Spinal cord (tissue), 10 donors: ENCODE results near the gene PHYH. TPM values are rescaled to one million over a fixed set of nuclear protein-coding genes. Genes with fewer than 3 reads are reported as not detected.
"Not testable (repeated sequence)": the region's sequence is repeated elsewhere in the genome, so short reads cannot be mapped to it uniquely, and the experiment has no call there.

Experiments used
- DNase-seq, 6 donors: peaks; one replicate each; pipeline versions ENCODE4 v3.0.0 to v3.0.0-alpha.2; 2013 to 2015; ENCODE audit warnings: low spot score in 6 of 6, low read depth in 4 of 6
- H3K27ac ChIP-seq: one replicate; pipeline ENCODE4 v1.5.1; 2013; ENCODE audit warnings: low read depth, low read length, control low read depth
- H3K27me3 ChIP-seq: one replicate; pipeline ENCODE4 v1.6.1; 2013; ENCODE audit warnings: low read length; ENCODE audit not compliant: control insufficient read depth, insufficient read depth
- H3K36me3 ChIP-seq: one replicate; pipeline ENCODE4 v1.6.1; 2013; ENCODE audit warnings: low read length; ENCODE audit not compliant: control insufficient read depth, insufficient read depth
- H3K4me1 ChIP-seq: one replicate; pipeline ENCODE4 v1.6.1; 2013; ENCODE audit warnings: low read length; ENCODE audit not compliant: control insufficient read depth, insufficient read depth
- H3K4me3 ChIP-seq: one replicate; pipeline ENCODE4 v1.5.1; 2013; ENCODE audit warnings: low read depth, low read length, control low read depth
- H3K9me3 ChIP-seq: one replicate; pipeline ENCODE4 v1.6.1; 2013; ENCODE audit warnings: low read length; ENCODE audit not compliant: control insufficient read depth, insufficient read depth
- WGBS: methylation state at CpG from one replicate; pipeline ENCODE4 v1.1.5; 2013; ENCODE audit warnings: missing lambda C conversion rate; ENCODE audit not compliant: insufficient coverage; 5-methylcytosine and 5-hydroxymethylcytosine counted together
- polyA plus RNA-seq, 2 donors: library from polyadenylated mRNA; unstranded; fragments of 120-200 nt; gene quantifications; one replicate each; pipeline ENCODE4 v1.2.1, GENCODE V29; 2013; ENCODE audit not compliant: insufficient read length in 2 of 2
- total RNA-seq, 2 donors: library from RNA; depleted of rRNA in 1 of 2; stranded (reverse); fragments of 120-200 nt in 1 of 2; fragments of >200 nt in 1 of 2; gene quantifications; one replicate each; pipeline versions ENCODE4 v1.2.3 to v1.2.4, GENCODE V29; 2013 to 2014
- donor health status: healthy.

Gene PHYH
- total and polyA plus RNA-seq, 4 donors, result 23.1 to 35.9 (median 31.3) TPM

DNA sequence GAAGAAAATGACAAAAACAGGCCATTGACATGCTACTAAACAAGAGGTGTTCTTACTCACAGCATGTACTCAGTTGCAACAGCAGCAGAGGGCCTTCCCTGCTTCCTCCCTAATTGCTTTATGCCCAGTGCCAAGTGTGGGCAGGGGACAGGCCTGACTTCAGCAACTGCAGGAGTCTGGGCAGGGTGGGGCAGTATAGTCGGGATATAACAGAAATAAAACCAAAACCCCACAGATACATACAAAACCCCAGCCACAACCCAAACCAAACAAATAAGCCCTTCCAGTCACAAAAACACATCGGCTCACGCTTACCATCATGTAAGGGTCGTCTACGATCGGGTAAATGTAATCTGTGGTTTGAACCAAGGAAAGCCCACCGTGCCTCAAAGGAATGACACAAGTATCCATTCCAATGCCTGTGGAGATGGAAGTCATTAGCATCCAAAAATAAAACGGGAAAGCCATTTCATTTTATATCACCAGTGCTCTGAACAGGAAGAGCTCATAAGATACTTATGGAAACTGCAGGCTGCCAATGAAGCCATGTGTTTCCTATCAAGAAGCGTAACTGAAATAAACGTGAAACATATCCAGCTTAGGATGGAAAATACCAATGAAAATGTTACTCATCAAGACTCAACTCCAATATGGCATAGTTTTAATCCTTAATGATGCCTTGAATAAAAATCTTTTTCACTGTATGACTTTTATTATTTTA is 38.7 kb upstream of the PHYH start:
- no peaks in the 10 kb centered on the region for H3K27me3 ChIP-seq
- no peaks in the 10 kb centered on the region for H3K4me1 ChIP-seq
- no peaks in the 10 kb centered on the region for H3K9me3 ChIP-seq
- 82% methylated on average over 7 of the region's 10 CpGs for WGBS
- DNase-seq, result peak in 3 of 6 donors; percentile 7 to 82 (median 63)
- H3K27ac ChIP-seq, result no peak overlapping the region
- H3K36me3 ChIP-seq, result peaks cover 39% of the 10 kb centered on the region
- H3K4me3 ChIP-seq, result no peak overlapping the region

GRCh38 chr10:13337827-13338196 is 37.9 kb upstream of the PHYH start:
- DNase-seq, result no peak
- Histone ChIP-seq H3K36me3 (peaks cover 44% of the 10 kb centered on the region), H3K9me3 (no peaks in the 10 kb centered on the region), H3K27me3 (no peaks in the 10 kb centered on the region), H3K27ac (no peak overlapping the region), H3K4me1 (no peaks in the 10 kb centered on the region), H3K4me3 (no peak overlapping the region)
- 100% methylated on average over 1 of the region's 6 CpGs for WGBS

DNA sequence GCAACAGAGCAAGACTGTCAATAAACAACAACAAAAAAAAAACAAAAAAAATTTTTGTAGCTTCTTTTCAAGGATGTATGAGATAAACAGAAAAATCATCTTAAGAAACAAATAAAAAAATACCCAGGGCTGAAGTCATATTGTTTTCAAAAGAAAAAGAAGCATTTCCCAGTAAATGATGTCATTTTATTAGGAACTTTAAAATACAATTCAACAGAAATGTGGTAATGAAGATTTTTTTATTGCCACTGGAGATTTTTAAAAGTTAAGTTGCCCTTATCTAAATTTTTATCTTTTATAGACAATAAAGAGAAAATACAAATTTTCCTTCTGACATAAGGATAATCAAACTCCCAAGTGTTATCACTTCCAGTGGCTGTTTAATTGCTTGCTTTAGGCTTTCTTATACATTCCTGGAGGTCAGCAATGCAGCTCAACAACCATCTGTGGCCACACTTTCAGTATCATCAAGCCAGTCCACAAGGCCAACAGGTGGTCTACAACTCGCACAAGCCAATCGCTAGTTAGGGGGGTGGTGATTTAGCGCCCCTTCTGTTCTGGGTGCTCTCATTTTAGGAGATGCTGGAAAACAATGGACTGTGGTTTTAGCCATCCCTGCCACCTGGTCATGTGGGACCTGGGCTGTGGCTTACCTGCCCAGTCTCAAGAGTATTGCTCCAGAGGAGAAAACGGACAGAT is 37.4 kb upstream of the PHYH start:
- H3K4me3 ChIP-seq, result no peak overlapping the region
- H3K27me3 ChIP-seq, result no peaks in the 10 kb centered on the region
- no peaks in the 10 kb centered on the region for H3K9me3 ChIP-seq
- no peak for DNase-seq
- peaks cover 42% of the 10 kb centered on the region for H3K36me3 ChIP-seq
- 88% methylated on average over 2 of the region's 4 CpGs for WGBS
- H3K4me1 ChIP-seq, result no peaks in the 10 kb centered on the region
- no peak overlapping the region for H3K27ac ChIP-seq

DNA sequence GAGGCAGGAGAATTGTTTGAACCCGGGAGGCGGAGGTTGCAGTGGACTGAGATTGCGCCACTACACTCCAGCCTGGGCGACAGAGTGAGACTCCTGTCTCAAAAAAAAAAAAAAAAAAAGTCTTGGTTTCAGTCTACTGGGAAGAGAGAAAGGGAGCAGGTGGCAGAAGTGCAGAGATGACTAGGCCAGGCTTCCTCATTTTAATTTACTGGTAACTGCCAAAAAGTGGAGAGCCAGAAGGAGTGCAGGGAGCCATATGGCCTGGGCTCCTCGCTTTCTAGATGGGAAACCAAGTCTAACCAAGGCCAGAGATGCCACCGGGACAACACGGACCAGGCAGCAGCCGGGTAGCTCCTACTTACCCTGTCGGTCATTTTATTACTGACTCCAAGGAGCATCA is 36.0 kb upstream of the PHYH start:
- Histone ChIP-seq H3K36me3 (peaks cover 46% of the 10 kb centered on the region), H3K4me3 (no peak overlapping the region), H3K27ac (no peak overlapping the region), H3K27me3 (no peaks in the 10 kb centered on the region), H3K4me1 (no peaks in the 10 kb centered on the region), H3K9me3 (no peaks in the 10 kb centered on the region)
- 94% methylated on average over 7 of the region's 9 CpGs for WGBS
- peak in 1 of 6 donors; percentile 73 for DNase-seq

GRCh38 chr10:13334556-13334955 is 34.7 kb upstream of the PHYH start:
- DNase-seq, result no peak
- H3K27ac ChIP-seq, result no peak overlapping the region

GRCh38 chr10:13331646-13332045 is 31.8 kb upstream of the PHYH start:
- Histone ChIP-seq H3K27ac (no peak overlapping the region), H3K9me3 (no peaks in the 10 kb centered on the region), H3K27me3 (no peaks in the 10 kb centered on the region), H3K4me3 (no peak overlapping the region), H3K4me1 (no peaks in the 10 kb centered on the region), H3K36me3 (peaks cover 60% of the 10 kb centered on the region)
- WGBS, result 90% methylated on average over 2 of the region's 5 CpGs
- no peak for DNase-seq

More at GRCh38 chr10:13334556-13334955, 34.7 kb upstream of the PHYH start:
- H3K4me1 ChIP-seq, result no peaks in the 10 kb centered on the region
- no peak overlapping the region for H3K4me3 ChIP-seq
- H3K36me3 ChIP-seq, result peaks cover 52% of the 10 kb centered on the region
- WGBS, result no CpG with 5 or more reads among the region's 2 CpGs
- H3K9me3 ChIP-seq, result no peaks in the 10 kb centered on the region
- no peaks in the 10 kb centered on the region for H3K27me3 ChIP-seq

DNA sequence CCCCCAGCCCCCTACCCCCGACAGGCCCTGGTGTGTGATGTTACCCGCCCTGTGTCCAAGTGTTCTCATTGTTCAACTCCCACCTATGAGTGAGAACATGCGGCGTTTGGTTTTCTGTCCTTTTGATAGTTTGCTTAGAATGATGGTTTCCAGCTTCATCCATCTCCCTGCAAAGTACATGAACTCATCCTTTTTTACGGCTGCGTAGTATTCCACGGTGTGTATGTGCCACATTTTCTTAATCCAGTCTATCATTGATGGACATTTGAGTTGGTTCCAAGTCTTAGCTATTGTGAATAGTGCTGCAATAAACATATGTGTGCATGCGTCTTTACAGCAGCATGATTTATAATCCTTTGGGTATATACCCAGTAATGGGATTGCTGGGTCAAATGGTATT is 31.1 kb upstream of the PHYH start:
- H3K27ac ChIP-seq, H3K4me3 ChIP-seq, H3K4me1 ChIP-seq, H3K27me3 ChIP-seq, DNase-seq, H3K9me3 ChIP-seq: not testable (repeated sequence)
- H3K36me3 ChIP-seq, result peaks cover 61% of the 10 kb centered on the region
- no CpG with 5 or more reads among the region's 8 CpGs for WGBS

DNA sequence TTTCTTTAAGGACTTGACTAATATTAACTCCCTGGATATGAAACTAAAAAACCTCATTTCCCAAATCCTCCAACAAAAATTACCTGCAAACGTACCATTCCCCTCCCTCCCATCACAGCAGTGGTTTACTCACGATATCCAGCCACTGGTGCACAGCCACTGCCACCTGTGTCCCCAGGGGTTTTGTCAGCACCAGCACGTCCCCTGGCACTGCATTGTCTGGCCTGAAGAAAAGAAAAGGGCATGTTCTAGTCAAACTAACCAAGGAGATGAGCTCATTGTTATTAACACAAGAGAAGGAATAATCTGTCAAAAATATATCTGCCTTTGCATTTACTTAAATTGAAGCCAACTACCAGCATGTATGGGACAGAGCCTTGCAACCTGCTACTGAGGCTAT is 29.7 kb upstream of the PHYH start:
- Histone ChIP-seq H3K9me3 (no peaks in the 10 kb centered on the region), H3K4me3 (no peak overlapping the region), H3K27ac (no peak overlapping the region), H3K36me3 (peaks cover 54% of the 10 kb centered on the region), H3K27me3 (no peaks in the 10 kb centered on the region), H3K4me1 (no peaks in the 10 kb centered on the region)
- 71% methylated on average over 2 of the region's 3 CpGs for WGBS
- no peak for DNase-seq

GRCh38 chr10:13328613-13329012 is 28.7 kb upstream of the PHYH start:
- no peaks in the 10 kb centered on the region for H3K9me3 ChIP-seq
- no peaks in the 10 kb centered on the region for H3K4me1 ChIP-seq
- H3K36me3 ChIP-seq, result peaks cover 50% of the 10 kb centered on the region
- no CpG with 5 or more reads among the region's 10 CpGs for WGBS
- H3K27me3 ChIP-seq, result no peaks in the 10 kb centered on the region
- H3K4me3 ChIP-seq, result no peak overlapping the region
- no peak for DNase-seq
- H3K27ac ChIP-seq, result no peak overlapping the region

DNA sequence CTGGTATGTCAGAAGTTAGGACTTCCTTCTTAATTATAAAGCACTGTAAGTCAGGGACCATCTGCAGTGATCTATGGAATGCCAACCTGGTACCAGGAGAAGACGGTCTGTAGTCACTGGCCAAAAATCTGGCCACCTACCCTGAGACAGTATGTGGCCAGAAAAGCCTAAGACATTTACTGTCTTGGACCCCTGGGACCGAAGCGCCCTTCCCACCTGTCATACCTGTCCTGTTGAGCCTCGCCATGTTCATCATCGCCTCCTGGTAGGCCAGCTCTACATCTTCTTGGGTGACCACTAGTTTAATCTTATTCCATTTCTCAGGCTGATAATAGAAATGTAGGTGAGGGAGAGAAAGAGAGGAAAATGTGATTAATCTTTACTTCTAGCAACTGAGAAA is 28.3 kb upstream of the PHYH start:
- no peak for DNase-seq
- Histone ChIP-seq H3K9me3 (no peaks in the 10 kb centered on the region), H3K27ac (no peak overlapping the region), H3K4me1 (no peaks in the 10 kb centered on the region), H3K36me3 (peaks cover 48% of the 10 kb centered on the region), H3K27me3 (no peaks in the 10 kb centered on the region), H3K4me3 (no peak overlapping the region)
- 90% methylated on average over 2 of the region's 5 CpGs for WGBS
